ENCODE results near the gene GPR143. TPM values are rescaled to one million over a fixed set of nuclear protein-coding genes. Genes with fewer than 3 reads are reported as not detected.

The GPR143 gene
- total and polyA plus RNA-seq, 10 donors, result 0.17 TPM; not detected in 9

GRCh38 chrX:9708923-9709553, 56.6 kb downstream of the GPR143 start:
- Histone ChIP-seq H3K4me3 (no peak overlapping the region), H3K9me3 (peaks cover 0 to 10% (median 0%) of the 10 kb centered on the region in 8 donors), H3K27me3 (replicated peaks in 1 of 7) (no peaks in the 10 kb centered on the region), H3K36me3 (peaks cover 0 to 69% (median 16%) of the 10 kb centered on the region in 6 donors), H3K27ac (no peak overlapping the region), H3K4me1 (peaks cover 0 to 9% (median 3%) of the 10 kb centered on the region in 6 donors)
- WGBS, 5 donors, result 23 to 29% (median 29%) methylated on average over 15 to 17 of the region's 17 CpGs
- TF ChIP-seq POLR2A (IDR thresholded peaks at IDR 0.05) (no peak), POLR2AphosphoS5 (IDR thresholded peaks at IDR 0.05) (peak in 1 of 3 donors; percentile 41), CTCF (IDR thresholded peaks at IDR 0.05 in 8 of 11, conservative IDR thresholded peaks at IDR 0.05 in 3 of 11) (peak; percentile 47 to 84 (median 79))
- intact Hi-C loops (cut with DNase I; ENCODE audit: low total_unique reads), result loop anchor here (5.0 kb wide), 1 partner anchor 892 kb away; no protein-coding TSS in a partner anchor
- DNase-seq, result peak; percentile 95

- intact Hi-C loops (cut with DNase I; ENCODE audit: low total_unique reads), result loop anchor here (5.0 kb wide), 1 partner anchor 891 kb away; no protein-coding TSS in a partner anchor
These were observed 57.6 kb downstream of the GPR143 start for GRCh38 chrX:9708086-9708485.

GRCh38 chrX:9707306-9708033, 58.2 kb downstream of the GPR143 start:
- TF ChIP-seq POLR2AphosphoS5 (IDR thresholded peaks at IDR 0.05) (no peak), POLR2A (IDR thresholded peaks at IDR 0.05) (no peak), CTCF (IDR thresholded peaks at IDR 0.05 in 8 of 11, conservative IDR thresholded peaks at IDR 0.05 in 3 of 11) (no peak)
- no peak for DNase-seq
- Histone ChIP-seq H3K36me3 (peaks cover 0 to 65% (median 16%) of the 10 kb centered on the region in 6 donors), H3K9me3 (peaks cover 0 to 10% (median 0%) of the 10 kb centered on the region in 8 donors), H3K27me3 (replicated peaks in 1 of 7) (no peaks in the 10 kb centered on the region), H3K27ac (no peak overlapping the region), H3K4me3 (no peak overlapping the region), H3K4me1 (peaks cover 0 to 9% (median 3%) of the 10 kb centered on the region in 6 donors)
- WGBS, 5 donors, result 77 to 87% (median 80%) methylated on average over 8 to 13 of the region's 13 CpGs
- intact Hi-C loops (cut with DNase I; ENCODE audit: low total_unique reads), result loop anchor here (5.0 kb wide), 1 partner anchor 890 kb away; no protein-coding TSS in a partner anchor

More at GRCh38 chrX:9708086-9708485, 57.6 kb downstream of the GPR143 start:
- peaks cover 0 to 10% (median 0%) of the 10 kb centered on the region in 8 donors for H3K9me3 ChIP-seq
- no peak for DNase-seq
- 85 to 96% (median 94%) methylated on average over 8 to 10 of the region's 10 CpGs for WGBS, 5 donors
- H3K27me3 ChIP-seq (replicated peaks in 1 of 7), result no peaks in the 10 kb centered on the region
- H3K4me3 ChIP-seq, result no peak overlapping the region
- peaks cover 0 to 67% (median 16%) of the 10 kb centered on the region in 6 donors for H3K36me3 ChIP-seq
- TF ChIP-seq POLR2A (IDR thresholded peaks at IDR 0.05) (no peak), POLR2AphosphoS5 (IDR thresholded peaks at IDR 0.05) (no peak), CTCF (IDR thresholded peaks at IDR 0.05 in 8 of 11, conservative IDR thresholded peaks at IDR 0.05 in 3 of 11) (no peak)
- H3K4me1 ChIP-seq, result peaks cover 0 to 9% (median 3%) of the 10 kb centered on the region in 6 donors
- H3K27ac ChIP-seq, result no peak overlapping the region
